Motor neuron (in vitro differentiated cells): ENCODE results near the gene WDR91. TPM values are rescaled to one million over a fixed set of nuclear protein-coding genes. Genes with fewer than 3 reads are reported as not detected.

Experiments
- ATAC-seq, 8 experiments: fragments of 200-7000 bp; cut with Tn5 transposase; replicated peaks in 6 of 8; 2 replicates each; pipeline ENCODE4 v1.8.0; 2021; ENCODE audit warnings: mild to moderate bottlenecking in 8 of 8, moderate library complexity in 8 of 8
- H3K27ac ChIP-seq, 2 donors: fragments of 250-450 bp; sonication (Bioruptor Pico); 2 replicates each; pipeline ENCODE4 v1.9.0; 2021; ENCODE audit warnings: antibody characterized with exemption in 2 of 2, mild to moderate bottlenecking in 2 of 2, moderate library complexity in 1 of 2
- H3K4me1 ChIP-seq, 2 donors: fragments of 250-450 bp; sonication (Bioruptor Pico); replicated peaks in 1 of 2; 2 replicates each; pipeline ENCODE4 v1.6.1; 2021; ENCODE audit warnings: antibody characterized with exemption in 2 of 2, mild to moderate bottlenecking in 2 of 2, moderate library complexity in 1 of 2
- H3K4me3 ChIP-seq, 5 donors: fragments of 250-450 bp; sonication (Bioruptor Pico); 2 replicates each; pipeline ENCODE4 v1.9.0; 2021; ENCODE audit warnings: antibody characterized with exemption in 5 of 5, mild to moderate bottlenecking in 5 of 5, moderate library complexity in 4 of 5
- WGBS, 10 experiments: fragments of 450-650 bp; shearing (Covaris generic); methylation state at CpG; one replicate each; pipeline ENCODE4 v1.0.0; 2022; 5-methylcytosine and 5-hydroxymethylcytosine counted together
- in situ Hi-C, 9 experiments: fragments of 400-800 bp; cut with MboI; loops; one replicate each; pipeline ENCODE4 v1.15.0; 2021; ENCODE audit warnings: low sequenced_read_pairs in 9 of 9, low pct_unique_long_range_greater_than_20kb in 2 of 9; ENCODE audit not compliant: unreplicated experiment in 9 of 9
- total RNA-seq, 8 experiments: library from RNA; unstranded; fragments of 300-600 nt; gene quantifications; 2 replicates each; pipeline versions ENCODE4 v1.2.3 to v1.2.4, GENCODE V29; 2022

The WDR91 gene
- total RNA-seq, 8 experiments from 2014 or later = 6.3 to 19.6 (median 12.3) TPM

DNA sequence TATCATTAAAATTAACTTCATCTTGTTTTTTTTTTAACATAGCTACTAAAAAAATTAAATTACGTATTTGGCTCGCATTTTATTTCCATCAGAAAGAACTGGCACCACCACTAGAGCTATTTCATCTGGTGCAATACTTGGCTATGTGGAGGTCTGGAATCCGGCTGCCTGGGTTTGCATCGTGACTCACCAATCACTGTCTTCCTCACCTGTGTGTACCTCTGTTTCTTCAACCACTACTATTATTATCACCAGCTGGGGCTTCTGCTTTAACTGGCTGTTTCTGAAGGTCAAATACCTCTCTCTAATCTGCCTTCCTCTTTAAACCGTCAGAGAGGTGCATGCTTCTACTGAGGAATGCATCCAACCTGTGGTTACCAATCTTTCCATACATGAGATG, 6.5 kb downstream of the WDR91 start:
- Histone ChIP-seq H3K27ac (no peak overlapping the region), H3K4me1 (peaks cover 0 to 3% of the 10 kb centered on the region in 2 donors), H3K4me3 (no peak overlapping the region)
- no peak for ATAC-seq
- WGBS, 10 experiments = 71 to 100% (median 93%) methylated on average over 2 to 5 of the region's 5 CpGs; no CpG with 5 or more reads in 1 of the 10 experiments
- in situ Hi-C loops = no loop called here

DNA sequence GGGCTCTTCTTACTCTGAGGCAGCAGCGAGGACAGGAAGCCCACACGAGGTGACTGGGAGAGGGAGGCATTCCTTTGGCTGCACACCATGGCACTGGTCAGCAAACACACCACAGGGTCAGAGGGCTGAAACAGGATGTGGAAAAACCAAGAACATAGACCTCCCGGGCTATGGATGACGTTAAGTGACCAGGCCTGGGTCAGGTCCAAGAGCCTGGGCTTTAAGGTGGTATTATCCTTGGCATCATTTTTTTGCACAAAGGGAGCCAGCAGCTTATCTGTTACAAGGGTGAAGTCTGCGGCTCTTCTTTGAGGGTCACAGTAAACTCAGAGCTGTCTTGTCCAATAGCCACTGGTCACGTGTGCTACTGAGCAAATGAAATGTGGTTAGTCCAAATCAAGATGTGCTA, 7.0 kb downstream of the WDR91 start:
- WGBS, 10 experiments = 30 to 100% (median 90%) methylated on average over 1 to 6 of the region's 6 CpGs; no CpG with 5 or more reads in 3 of the 10 experiments
- Histone ChIP-seq H3K4me1 (peaks cover 0 to 3% of the 10 kb centered on the region in 2 donors), H3K27ac (no peak overlapping the region), H3K4me3 (no peak overlapping the region)
- in situ Hi-C loops = no loop called here
- no peak for ATAC-seq

DNA sequence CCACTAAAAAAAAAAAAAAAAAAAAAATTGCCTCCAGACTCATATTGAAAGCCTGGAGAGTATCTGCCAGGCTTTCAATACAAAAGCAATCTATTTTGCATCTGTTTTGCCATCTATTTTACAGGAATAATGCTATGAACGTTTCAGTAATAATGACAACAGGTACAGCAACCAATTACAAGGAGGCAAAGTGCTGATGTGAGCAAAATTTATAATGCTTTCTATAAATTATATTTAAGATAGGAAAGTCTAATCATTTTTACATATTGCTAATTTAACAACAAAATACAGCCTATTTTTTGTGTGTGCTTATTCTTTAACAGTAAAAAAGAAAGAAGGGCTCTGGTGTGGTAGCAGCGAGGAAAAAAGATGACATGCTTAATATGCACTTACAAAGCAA, 10.0 kb downstream of the WDR91 start:
- no peak overlapping the region for H3K4me3 ChIP-seq
- ATAC-seq = no peak
- 56 to 83% (median 74%) methylated on average over 1 to 2 of the region's 2 CpGs; no CpG with 5 or more reads in 1 of the 10 experiments for WGBS, 10 experiments
- no peaks in the 10 kb centered on the region for H3K4me1 ChIP-seq
- in situ Hi-C loops = no loop called here
- H3K27ac ChIP-seq = no peak overlapping the region

- H3K27ac ChIP-seq = no peak overlapping the region
- no peak for ATAC-seq
- H3K4me3 ChIP-seq = no peak overlapping the region
- in situ Hi-C loops = no loop called here
- 33 to 100% (median 80%) methylated on average over 1 to 3 of the region's 3 CpGs; no CpG with 5 or more reads in 2 of the 10 experiments for WGBS, 10 experiments
- no peaks in the 10 kb centered on the region for H3K4me1 ChIP-seq
Measured at GRCh38 chr7:135200821-135201331, 10.4 kb downstream of the WDR91 start.

GRCh38 chr7:135199439-135199838, 11.9 kb downstream of the WDR91 start:
- in situ Hi-C loops = no loop called here
- Histone ChIP-seq H3K27ac (no peak overlapping the region), H3K4me3 (no peak overlapping the region), H3K4me1 (no peaks in the 10 kb centered on the region)
- no peak for ATAC-seq
- 70 to 100% (median 95%) methylated on average over 2 to 3 of the region's 4 CpGs; no CpG with 5 or more reads in 3 of the 10 experiments for WGBS, 10 experiments

DNA sequence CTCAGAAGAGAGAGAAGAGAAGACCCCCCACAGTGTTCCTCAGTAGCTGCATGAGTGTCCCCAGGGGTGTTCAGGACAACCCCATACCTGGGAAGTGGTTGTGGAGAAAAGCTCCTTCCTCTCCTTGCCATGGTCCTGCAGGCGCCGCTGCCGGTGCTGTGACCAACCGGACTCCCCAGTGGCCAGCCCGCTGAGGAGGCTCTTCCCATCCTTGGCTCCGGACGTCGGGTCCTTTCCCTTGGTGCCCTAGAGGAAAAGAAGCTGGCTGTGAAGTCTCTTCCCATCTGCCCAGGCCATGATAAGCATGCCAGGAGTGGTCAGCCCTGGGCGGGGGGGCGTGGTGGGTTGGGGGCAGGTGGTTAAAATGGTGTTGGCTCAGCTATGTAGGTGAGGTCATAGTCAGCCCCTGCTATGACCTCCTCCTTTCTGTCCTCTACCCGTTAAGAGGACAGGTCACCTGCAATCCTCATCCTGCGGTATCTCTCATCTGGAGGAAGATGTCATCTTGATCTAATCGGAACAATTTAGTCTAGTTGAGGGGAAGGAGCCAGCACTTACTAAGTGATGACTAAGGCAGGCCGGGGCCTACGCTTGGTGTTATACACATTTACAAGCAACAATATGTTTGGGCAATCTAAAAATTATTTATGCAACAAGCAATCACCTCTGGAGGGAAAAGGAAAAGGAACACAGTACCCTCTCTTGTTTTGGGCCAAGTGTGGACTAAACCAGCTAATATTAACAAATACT, 13.2 kb downstream of the WDR91 start:
- 28 to 100% (median 98%) methylated on average over 2 to 5 of the region's 15 CpGs; no CpG with 5 or more reads in 4 of the 10 experiments for WGBS, 10 experiments
- Histone ChIP-seq H3K4me3 (no peak overlapping the region), H3K27ac (no peak overlapping the region), H3K4me1 (no peaks in the 10 kb centered on the region)
- in situ Hi-C loops = no loop called here
- no peak for ATAC-seq

DNA sequence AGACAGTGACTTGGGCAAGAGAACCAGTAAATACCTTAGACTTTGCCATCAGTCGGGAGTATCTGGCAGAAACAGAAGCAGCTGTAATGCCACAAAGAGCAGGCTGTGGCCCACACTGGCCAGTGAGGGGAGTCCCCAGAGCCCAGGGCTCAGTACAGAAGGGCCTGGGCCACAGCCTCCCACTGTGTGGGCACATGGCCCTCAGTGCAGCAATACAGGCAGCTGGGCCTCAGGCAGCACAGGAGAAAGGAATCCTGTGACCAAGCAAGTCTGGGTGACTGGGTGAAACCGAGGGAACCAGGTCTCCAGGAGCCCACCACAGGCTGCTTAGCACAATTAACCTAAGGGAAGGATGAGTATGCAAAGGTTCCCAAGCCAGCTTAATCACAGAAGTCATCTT, 14.0 kb downstream of the WDR91 start:
- Histone ChIP-seq H3K27ac (no peak overlapping the region), H3K4me1 (no peaks in the 10 kb centered on the region), H3K4me3 (no peak overlapping the region)
- ATAC-seq = peak in 1 of 8 experiments; percentile 38
- 60 to 100% (median 84%) methylated on average over 1 to 2 of the region's 2 CpGs; no CpG with 5 or more reads in 4 of the 10 experiments for WGBS, 10 experiments
- in situ Hi-C loops = no loop called here

DNA sequence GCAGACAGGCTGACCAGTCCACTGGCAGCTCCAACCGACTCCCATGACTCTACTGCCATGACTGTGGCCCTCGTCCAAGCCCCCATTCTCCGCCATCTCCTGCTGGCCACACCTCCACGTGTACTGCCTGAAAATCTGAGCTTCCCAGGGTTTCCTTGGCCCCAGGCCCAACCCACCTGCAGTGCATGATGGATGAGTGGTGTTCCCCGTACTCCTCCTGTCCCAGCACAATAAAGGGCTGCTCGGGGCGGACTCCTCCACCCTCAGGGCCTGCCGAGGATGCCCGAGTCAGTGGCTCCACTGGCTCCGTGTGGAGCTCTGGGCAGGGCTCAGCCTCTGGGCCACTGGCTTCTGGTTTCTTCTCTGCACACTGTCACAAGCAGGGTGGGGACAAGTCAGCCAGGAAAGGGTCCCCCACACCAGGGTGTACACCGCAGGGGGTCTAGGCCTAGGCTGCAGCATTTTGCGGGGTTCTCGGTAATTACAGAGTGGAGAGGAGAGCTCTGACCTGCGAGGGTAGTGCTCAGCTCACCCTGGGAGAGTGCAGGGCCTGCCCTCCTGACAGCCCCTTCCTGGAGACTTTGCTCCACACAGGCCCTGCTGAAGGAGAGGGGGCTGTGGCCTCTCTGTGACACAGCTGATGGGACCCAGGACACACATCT, 15.2 kb downstream of the WDR91 start:
- WGBS, 10 experiments = 90 to 100% (median 92%) methylated on average over 2 to 4 of the region's 14 CpGs; no CpG with 5 or more reads in 6 of the 10 experiments
- in situ Hi-C loops = no loop called here

DNA sequence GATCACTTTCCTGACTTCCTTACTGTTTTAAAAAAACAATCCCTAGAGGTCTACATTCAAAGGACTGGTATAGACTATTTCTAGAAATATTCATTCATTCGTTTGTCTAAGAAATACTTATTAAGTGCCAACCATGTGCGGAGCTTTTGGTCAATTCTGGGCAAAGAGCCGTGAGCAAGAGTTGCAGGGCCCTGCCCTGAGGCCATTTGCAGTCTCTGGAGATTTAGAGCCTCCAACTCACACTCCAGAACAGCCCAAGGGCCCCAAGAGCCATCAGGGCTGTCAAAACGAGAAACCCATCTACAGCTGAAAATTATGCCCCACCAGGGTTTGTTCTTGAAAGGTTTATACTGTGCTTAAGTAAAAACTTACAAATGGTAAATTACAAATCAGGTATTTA, 16.2 kb downstream of the WDR91 start:
- in situ Hi-C loops = no loop called here
- H3K27ac ChIP-seq = no peak overlapping the region
- WGBS, 10 experiments = 78 to 100% (median 91%) methylated on average over 1 to 4 of the region's 4 CpGs; no CpG with 5 or more reads in 2 of the 10 experiments
- H3K4me3 ChIP-seq = no peak overlapping the region
- no peaks in the 10 kb centered on the region for H3K4me1 ChIP-seq
- no peak for ATAC-seq

More for the DNA sequence above, 15.2 kb downstream of the WDR91 start:
- no peak overlapping the region for H3K27ac ChIP-seq
- no peak for ATAC-seq
- H3K4me3 ChIP-seq = no peak overlapping the region
- H3K4me1 ChIP-seq = no peaks in the 10 kb centered on the region

DNA sequence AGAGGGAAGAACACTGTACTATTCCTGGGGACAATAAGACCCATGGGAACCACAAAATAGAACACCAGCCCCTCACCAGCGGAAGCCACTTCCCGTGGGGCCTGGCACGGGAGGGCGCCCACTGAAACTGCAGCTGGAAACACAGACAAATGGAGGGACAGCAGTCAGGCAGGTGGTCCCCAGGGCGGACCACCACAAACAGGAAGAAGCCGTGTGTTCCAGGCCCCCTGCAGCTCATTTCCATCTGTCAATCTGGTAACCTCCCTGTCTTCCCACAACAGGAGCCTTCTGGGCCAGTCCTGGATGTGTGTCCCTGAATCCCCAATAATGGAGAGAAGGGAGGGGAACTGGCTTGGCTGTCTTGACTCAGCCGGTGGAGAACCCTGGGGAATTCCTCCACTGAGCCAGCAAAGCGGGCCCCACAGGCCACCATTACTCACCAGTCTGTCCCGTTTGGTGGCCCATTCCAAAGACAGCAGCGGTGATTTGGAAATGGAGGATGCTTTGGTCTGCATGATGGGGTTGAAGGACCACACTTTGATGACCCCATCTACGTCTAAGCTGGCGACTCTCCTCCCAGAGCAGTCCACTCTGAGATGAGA, 16.7 kb downstream of the WDR91 start:
- WGBS, 10 experiments = 55 to 100% (median 100%) methylated on average over 1 to 9 of the region's 12 CpGs; no CpG with 5 or more reads in 2 of the 10 experiments
- Histone ChIP-seq H3K4me3 (no peak overlapping the region), H3K27ac (no peak overlapping the region), H3K4me1 (no peaks in the 10 kb centered on the region)
- no peak for ATAC-seq
- in situ Hi-C loops = no loop called here

DNA sequence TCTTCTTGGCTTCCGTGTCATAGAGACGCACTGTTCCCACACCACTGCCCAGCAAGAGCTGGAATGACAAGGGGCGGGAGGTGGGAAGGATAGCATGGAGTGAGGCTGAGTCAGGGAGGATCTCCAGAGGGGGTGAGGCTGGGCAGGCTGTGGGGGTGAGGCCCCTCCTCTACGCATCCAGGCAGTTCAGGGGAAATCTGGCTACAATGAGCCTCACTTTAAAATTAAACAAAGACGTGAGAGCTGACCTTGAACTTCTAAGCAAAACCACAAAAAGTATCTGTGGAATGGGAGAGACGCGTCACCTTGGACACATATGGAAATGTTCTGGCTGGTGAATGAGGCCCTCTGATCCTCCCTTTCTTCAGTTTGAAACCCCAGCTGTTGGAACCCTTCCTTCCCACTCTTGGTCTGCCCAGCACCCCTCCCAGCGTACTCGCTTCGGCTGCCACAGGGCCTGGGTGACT, 17.7 kb downstream of the WDR91 start:
- Histone ChIP-seq H3K4me1 (no peaks in the 10 kb centered on the region), H3K27ac (no peak overlapping the region), H3K4me3 (no peak overlapping the region)
- WGBS, 10 experiments = 33 to 100% (median 94%) methylated on average over 1 to 7 of the region's 10 CpGs; no CpG with 5 or more reads in 4 of the 10 experiments
- ATAC-seq = peak in 1 of 8 experiments; percentile 80
- in situ Hi-C loops = no loop called here

DNA sequence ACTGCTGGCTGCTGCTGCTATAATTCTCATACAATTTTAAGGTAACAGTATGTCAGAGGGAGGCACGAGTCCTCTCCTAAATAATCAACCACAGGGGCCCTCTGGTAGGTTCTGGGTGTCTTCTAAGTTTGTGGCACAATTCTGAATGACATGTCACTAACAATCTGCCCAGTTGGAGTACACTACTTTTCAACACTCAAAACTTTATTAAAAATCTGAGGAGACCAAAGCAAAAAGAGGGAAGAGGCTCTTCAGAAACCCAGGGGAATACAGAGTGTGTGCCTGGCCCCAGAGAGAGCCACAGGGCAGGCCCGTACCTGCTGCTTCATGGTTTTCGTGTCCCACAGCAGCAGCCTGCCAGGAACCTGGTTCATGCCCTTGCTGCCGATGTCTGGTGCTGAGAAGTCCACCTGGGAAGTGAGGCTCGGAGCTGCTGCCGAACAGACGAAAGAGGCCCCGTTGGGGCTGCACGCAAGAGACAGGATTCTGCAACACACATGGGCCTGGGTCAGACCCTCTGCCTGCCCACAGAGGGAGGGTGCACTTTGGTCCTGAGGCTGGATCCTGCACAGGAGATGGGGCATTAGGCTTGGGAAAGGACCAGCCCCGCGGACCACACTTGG, 18.3 kb downstream of the WDR91 start:
- Histone ChIP-seq H3K27ac (no peak overlapping the region), H3K4me3 (no peak overlapping the region), H3K4me1 (no peaks in the 10 kb centered on the region)
- 0 to 100% (median 89%) methylated on average over 1 to 5 of the region's 11 CpGs; no CpG with 5 or more reads in 5 of the 10 experiments for WGBS, 10 experiments
- in situ Hi-C loops = no loop called here
- no peak for ATAC-seq

GRCh38 chr7:135190703-135191102, 20.6 kb downstream of the WDR91 start:
- ATAC-seq = no peak
- in situ Hi-C loops = no loop called here
- no peak overlapping the region for H3K27ac ChIP-seq

More at GRCh38 chr7:135190703-135191102, 20.6 kb downstream of the WDR91 start:
- no peak overlapping the region for H3K4me3 ChIP-seq
- no peaks in the 10 kb centered on the region for H3K4me1 ChIP-seq
